ENCODE data around the gene ABCA3.

GRCh38 chr16:2319606-2320005 lies 20.9 kb downstream of the ABCA3 start:
- no peak for TF ChIP-seq CTCF (IDR thresholded peaks at IDR 0.05; ENCODE audit: low read depth, low read length)
- TF ChIP-seq POLR2A (IDR thresholded peaks at IDR 0.05; ENCODE audit: extremely low read depth, insufficient read length), result no peak
- TF ChIP-seq MAX (IDR thresholded peaks at IDR 0.05; ENCODE audit: low read depth, low read length), result no peak
- TF ChIP-seq MYC (IDR thresholded peaks at IDR 0.05; ENCODE audit: low read depth, low read length), result no peak
